ENCODE results near the gene LSM2. TPM values are rescaled to one million over a fixed set of nuclear protein-coding genes. Genes with fewer than 3 reads are reported as not detected.
A peak's percentile ranks its signal among the peaks of the same experiment; 100 is the strongest.

The LSM2 gene
- polyA plus RNA-seq, 3 donors: 26.0 to 41.0 (median 40.0) TPM

GRCh38 chr6:31769684-31770371 is 36.9 kb downstream of the LSM2 start:
- Mint-ChIP-seq H3K36me3 (peaks cover 0 to 3% of the 10 kb centered on the region in 2 donors), H3K27me3 (ENCODE audit: low read depth in 3 of 3) (peaks cover 0 to 11% (median 3%) of the 10 kb centered on the region in 3 donors), H3K9me3 (peaks cover 0 to 1% (median 0%) of the 10 kb centered on the region in 7 donors), H3K4me1 (peaks cover 29% of the 10 kb centered on the region), H3K4me3 (no peak overlapping the region), H3K27ac (peak overlapping the region; percentile 91 to 96 (median 94))
- no peak overlapping the region for H2AFZ ChIP-seq (ENCODE audit: insufficient read depth, low read depth, low read length, poor library complexity, severe bottlenecking)
- no peaks in the 10 kb centered on the region for H3K36me3 ChIP-seq (replicated peaks in 1 of 2; ENCODE audit: control insufficient read depth in 1 of 2, insufficient read depth in 2 of 2, low read length in 2 of 2)
- WGBS (ENCODE audit: insufficient coverage): 86% methylated on average over 3 of the region's 12 CpGs
- no peaks in the 10 kb centered on the region for H3K9me3 ChIP-seq (replicated peaks in 1 of 2; ENCODE audit: control insufficient read depth in 1 of 2, insufficient read depth in 1 of 2, low read length in 2 of 2)
- peaks cover 29 to 30% of the 10 kb centered on the region in 2 donors for H3K4me1 ChIP-seq (ENCODE audit: control insufficient read depth in 1 of 2, insufficient read depth in 2 of 2, low read length in 2 of 2)
- no peaks in the 10 kb centered on the region for H3K79me2 ChIP-seq (ENCODE audit: insufficient read depth, low read length)
- intact Hi-C loops (cut with micrococcal nuclease): loop anchor here (2.0 to 5.0 kb wide), 5 partner anchors 25 to 93 kb away; partner anchors contain the start of gene VARS1 (in 1 of the 2)
- peak overlapping the region in 1 of 3 experiments; percentile 55 for H3K4me3 ChIP-seq (replicated peaks in 1 of 3; ENCODE audit: low read depth in 2 of 3, low read length in 3 of 3)
- TF ChIP-seq, protein P1, sequence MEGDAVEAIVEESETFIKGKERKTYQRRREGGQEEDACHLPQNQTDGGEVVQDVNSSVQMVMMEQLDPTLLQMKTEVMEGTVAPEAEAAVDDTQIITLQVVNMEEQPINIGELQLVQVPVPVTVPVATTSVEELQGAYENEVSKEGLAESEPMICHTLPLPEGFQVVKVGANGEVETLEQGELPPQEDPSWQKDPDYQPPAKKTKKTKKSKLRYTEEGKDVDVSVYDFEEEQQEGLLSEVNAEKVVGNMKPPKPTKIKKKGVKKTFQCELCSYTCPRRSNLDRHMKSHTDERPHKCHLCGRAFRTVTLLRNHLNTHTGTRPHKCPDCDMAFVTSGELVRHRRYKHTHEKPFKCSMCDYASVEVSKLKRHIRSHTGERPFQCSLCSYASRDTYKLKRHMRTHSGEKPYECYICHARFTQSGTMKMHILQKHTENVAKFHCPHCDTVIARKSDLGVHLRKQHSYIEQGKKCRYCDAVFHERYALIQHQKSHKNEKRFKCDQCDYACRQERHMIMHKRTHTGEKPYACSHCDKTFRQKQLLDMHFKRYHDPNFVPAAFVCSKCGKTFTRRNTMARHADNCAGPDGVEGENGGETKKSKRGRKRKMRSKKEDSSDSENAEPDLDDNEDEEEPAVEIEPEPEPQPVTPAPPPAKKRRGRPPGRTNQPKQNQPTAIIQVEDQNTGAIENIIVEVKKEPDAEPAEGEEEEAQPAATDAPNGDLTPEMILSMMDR (IDR thresholded peaks at IDR 0.05): peak; percentile 78
- H4K20me1 ChIP-seq (ENCODE audit: insufficient read depth, low read length): no peaks in the 10 kb centered on the region
- DNase-seq: peak; percentile 66 to 79 (median 79)
- no peak overlapping the region for H3K9ac ChIP-seq (ENCODE audit: insufficient read depth, low read length, poor library complexity, severe bottlenecking)
- peak overlapping the region; percentile 59 for H3K4me2 ChIP-seq (replicated peaks; ENCODE audit: extremely low read depth, low read length, poor library complexity, severe bottlenecking)
- peak overlapping the region; percentile 82 to 88 for H3K27ac ChIP-seq (ENCODE audit: low read depth in 1 of 2, low read length in 2 of 2)
- no peaks in the 10 kb centered on the region for H3K27me3 ChIP-seq (ENCODE audit: control insufficient read depth in 2 of 2, insufficient read depth in 2 of 2, low read length in 2 of 2)

GRCh38 chr6:31768363-31769257 is 38.2 kb downstream of the LSM2 start:
- intact Hi-C loops (cut with micrococcal nuclease): loop anchor here (2.0 to 5.0 kb wide), 5 partner anchors 26 to 91 kb away; partner anchors contain the start of gene VARS1 (in 1 of the 2)
- peak overlapping the region; percentile 41 for H3K9ac ChIP-seq (ENCODE audit: insufficient read depth, low read length, poor library complexity, severe bottlenecking)
- peaks cover 29 to 30% of the 10 kb centered on the region in 2 donors for H3K4me1 ChIP-seq (ENCODE audit: control insufficient read depth in 1 of 2, insufficient read depth in 2 of 2, low read length in 2 of 2)
- Mint-ChIP-seq H3K9me3 (peaks cover 0 to 1% (median 0%) of the 10 kb centered on the region in 7 donors), H3K27ac (peak overlapping the region; percentile 91 to 96 (median 94)), H3K36me3 (peaks cover 3 to 6% of the 10 kb centered on the region in 2 donors), H3K4me1 (peaks cover 29% of the 10 kb centered on the region), H3K4me3 (peak overlapping the region; percentile 27 to 71), H3K27me3 (ENCODE audit: low read depth in 3 of 3) (peaks cover 0 to 11% (median 4%) of the 10 kb centered on the region in 3 donors)
- H3K4me3 ChIP-seq (replicated peaks in 1 of 3; ENCODE audit: low read depth in 2 of 3, low read length in 3 of 3): peak overlapping the region in 1 of 3 experiments; percentile 55
- peak overlapping the region; percentile 68 for H2AFZ ChIP-seq (ENCODE audit: insufficient read depth, low read depth, low read length, poor library complexity, severe bottlenecking)
- peak overlapping the region; percentile 59 for H3K4me2 ChIP-seq (replicated peaks; ENCODE audit: extremely low read depth, low read length, poor library complexity, severe bottlenecking)
- peak overlapping the region; percentile 82 to 88 for H3K27ac ChIP-seq (ENCODE audit: low read depth in 1 of 2, low read length in 2 of 2)
- no peaks in the 10 kb centered on the region for H4K20me1 ChIP-seq (ENCODE audit: insufficient read depth, low read length)
- peak; percentile 73 to 91 (median 87) for DNase-seq
- 76% methylated on average over 6 of the region's 18 CpGs for WGBS (ENCODE audit: insufficient coverage)
- H3K79me2 ChIP-seq (ENCODE audit: insufficient read depth, low read length): no peaks in the 10 kb centered on the region
- no peaks in the 10 kb centered on the region for H3K9me3 ChIP-seq (replicated peaks in 1 of 2; ENCODE audit: control insufficient read depth in 1 of 2, insufficient read depth in 1 of 2, low read length in 2 of 2)
- TF ChIP-seq, protein P1 (IDR thresholded peaks at IDR 0.05): no peak
- H3K27me3 ChIP-seq (ENCODE audit: control insufficient read depth in 2 of 2, insufficient read depth in 2 of 2, low read length in 2 of 2): no peaks in the 10 kb centered on the region
- H3K36me3 ChIP-seq (replicated peaks in 1 of 2; ENCODE audit: control insufficient read depth in 1 of 2, insufficient read depth in 2 of 2, low read length in 2 of 2): no peaks in the 10 kb centered on the region

Measured in CD14-positive monocyte (primary cell).